Epithelial cell of proximal tubule (primary cell): ENCODE data around the gene B4GALNT4. TPM values are rescaled to one million over a fixed set of nuclear protein-coding genes. Genes with fewer than 3 reads are reported as not detected.

Source experiments
- DNase-seq: peaks from one replicate; pipeline ENCODE4 v3.0.0-alpha.2; 2011; ENCODE audit warnings: low read depth
- H3K4me3 ChIP-seq: 2 replicates; pipeline ENCODE4 v1.5.1; 2011; ENCODE audit warnings: low read depth, mild to moderate bottlenecking, low read length
- total RNA-seq: library from RNA; depleted of rRNA; stranded (reverse); fragments of >200 nt; gene quantifications from 2 replicates; pipeline ENCODE4 v1.2.3, GENCODE V29; 2015
- TF ChIP-seq, protein P1 (sequence below): conservative IDR thresholded peaks from 2 replicates; pipeline ENCODE4 v1.5.1; 2012; ENCODE audit warnings: low read depth, mild to moderate bottlenecking, low read length

The B4GALNT4 gene
- total RNA-seq, 1 donor from 2014 or later = 24.4 TPM

- TF ChIP-seq, protein P1, sequence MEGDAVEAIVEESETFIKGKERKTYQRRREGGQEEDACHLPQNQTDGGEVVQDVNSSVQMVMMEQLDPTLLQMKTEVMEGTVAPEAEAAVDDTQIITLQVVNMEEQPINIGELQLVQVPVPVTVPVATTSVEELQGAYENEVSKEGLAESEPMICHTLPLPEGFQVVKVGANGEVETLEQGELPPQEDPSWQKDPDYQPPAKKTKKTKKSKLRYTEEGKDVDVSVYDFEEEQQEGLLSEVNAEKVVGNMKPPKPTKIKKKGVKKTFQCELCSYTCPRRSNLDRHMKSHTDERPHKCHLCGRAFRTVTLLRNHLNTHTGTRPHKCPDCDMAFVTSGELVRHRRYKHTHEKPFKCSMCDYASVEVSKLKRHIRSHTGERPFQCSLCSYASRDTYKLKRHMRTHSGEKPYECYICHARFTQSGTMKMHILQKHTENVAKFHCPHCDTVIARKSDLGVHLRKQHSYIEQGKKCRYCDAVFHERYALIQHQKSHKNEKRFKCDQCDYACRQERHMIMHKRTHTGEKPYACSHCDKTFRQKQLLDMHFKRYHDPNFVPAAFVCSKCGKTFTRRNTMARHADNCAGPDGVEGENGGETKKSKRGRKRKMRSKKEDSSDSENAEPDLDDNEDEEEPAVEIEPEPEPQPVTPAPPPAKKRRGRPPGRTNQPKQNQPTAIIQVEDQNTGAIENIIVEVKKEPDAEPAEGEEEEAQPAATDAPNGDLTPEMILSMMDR = no peak
- no peak for DNase-seq
- no peak overlapping the region for H3K4me3 ChIP-seq
Measured at GRCh38 chr11:376531-377173, 7.4 kb downstream of the B4GALNT4 start.

GRCh38 chr11:377174-377865 is 8.0 kb downstream of the B4GALNT4 start:
- TF ChIP-seq, protein P1 = no peak
- no peak overlapping the region for H3K4me3 ChIP-seq
- DNase-seq = no peak

- no peak overlapping the region for H3K4me3 ChIP-seq
- TF ChIP-seq, protein P1 = no peak
- no peak for DNase-seq
Measured at GRCh38 chr11:377883-378500, 8.7 kb downstream of the B4GALNT4 start.

- TF ChIP-seq, protein P1 = no peak
- no peak overlapping the region for H3K4me3 ChIP-seq
- DNase-seq = no peak
Measured at GRCh38 chr11:379205-380094, 10.2 kb downstream of the B4GALNT4 start.

- TF ChIP-seq, protein P1 = no peak
- no peak overlapping the region for H3K4me3 ChIP-seq
- DNase-seq = no peak
Measured at GRCh38 chr11:380095-380480, 10.8 kb downstream of the B4GALNT4 start.

GRCh38 chr11:380491-380890 is 11.2 kb downstream of the B4GALNT4 start:
- TF ChIP-seq, protein P1 = no peak
- DNase-seq = no peak
- H3K4me3 ChIP-seq = no peak overlapping the region
